Cardiac muscle cell (in vitro differentiated cells and primary cell): ENCODE results near the gene ADCY6. TPM values are rescaled to one million over a fixed set of nuclear protein-coding genes. Genes with fewer than 3 reads are reported as not detected.
"Not testable (repeated sequence)": the region's sequence is repeated elsewhere in the genome, so short reads cannot be mapped to it uniquely, and the experiment has no call there.

Experiments used
- DNase-seq, 2 donors: peaks; one replicate each; pipeline versions ENCODE4 v3.0.0 to v3.0.0-alpha.2; 2010 to 2017; ENCODE audit warnings: low read depth in 1 of 2, low spot score in 1 of 2
- H3K27ac ChIP-seq: fragments of 200-600 bp; sonication (generic); 2 replicates; pipeline ENCODE4 v1.5.1; 2016
- H3K27me3 ChIP-seq: fragments of 200-600 bp; sonication (generic); 2 replicates; pipeline ENCODE4 v1.6.0; 2016; ENCODE audit warnings: control low read depth
- H3K36me3 ChIP-seq: fragments of 200-600 bp; sonication (generic); 2 replicates; pipeline ENCODE4 v1.5.1; 2016; ENCODE audit warnings: control low read depth
- H3K4me1 ChIP-seq: fragments of 200-600 bp; sonication (generic); 2 replicates; pipeline ENCODE4 v1.8.1; 2017; ENCODE audit warnings: low read depth, mild to moderate bottlenecking, mixed run types
- H3K4me3 ChIP-seq: fragments of 200-600 bp; sonication (generic); 2 replicates; pipeline ENCODE4 v1.5.1; 2016; ENCODE audit warnings: mild to moderate bottlenecking
- H3K9me3 ChIP-seq: fragments of 200-600 bp; sonication (generic); 2 replicates; pipeline ENCODE4 v1.5.1; 2017; ENCODE audit warnings: low read depth, mild to moderate bottlenecking, control low read depth
- CTCF ChIP-seq: IDR thresholded peaks from 2 replicates; pipeline ENCODE4 v1.5.1; 2012; ENCODE audit warnings: low read depth, mild to moderate bottlenecking, low read length
- polyA plus RNA-seq: library from polyadenylated mRNA; unstranded; fragments of >200 nt; fragmentation: Nextera tagmentation; extraction: Ambion mirVana; gene quantifications from 2 replicates; pipeline ENCODE4 v1.2.1, GENCODE V29; 2016
- total RNA-seq: library from RNA; depleted of rRNA; stranded (reverse); fragments of >200 nt; gene quantifications from 2 replicates; pipeline ENCODE4 v1.2.3, GENCODE V29; 2016

The ADCY6 gene
- total and polyA plus RNA-seq, 2 experiments from 2014 or later = 38.1 to 60.1 TPM

DNA sequence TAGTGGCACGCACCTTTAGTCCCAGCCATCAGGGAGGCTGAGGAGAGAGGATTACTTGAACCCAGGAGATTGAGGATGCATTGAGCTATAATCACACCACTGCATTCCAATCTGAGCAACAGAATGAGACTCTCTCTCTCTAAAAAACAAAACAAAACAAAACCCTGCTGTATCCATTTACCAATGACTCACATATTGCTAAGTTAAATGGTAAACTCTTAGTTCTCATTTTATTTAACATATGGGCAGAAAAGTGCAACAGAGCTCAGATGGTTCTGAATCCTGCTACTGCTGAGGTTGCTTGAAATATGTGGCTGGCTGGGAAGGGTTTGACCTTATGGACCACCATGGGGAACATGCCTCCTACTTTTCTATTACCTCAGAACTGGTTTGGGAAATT lies 38.7 kb downstream of the ADCY6 start:
- Histone ChIP-seq H3K9me3 (no peaks in the 10 kb centered on the region), H3K4me3 (no peak overlapping the region), H3K4me1 (peaks cover 6% of the 10 kb centered on the region), H3K36me3 (no peaks in the 10 kb centered on the region), H3K27me3 (no peaks in the 10 kb centered on the region), H3K27ac (no peak overlapping the region)
- TF ChIP-seq CTCF = no peak
- DNase-seq = no peak

DNA sequence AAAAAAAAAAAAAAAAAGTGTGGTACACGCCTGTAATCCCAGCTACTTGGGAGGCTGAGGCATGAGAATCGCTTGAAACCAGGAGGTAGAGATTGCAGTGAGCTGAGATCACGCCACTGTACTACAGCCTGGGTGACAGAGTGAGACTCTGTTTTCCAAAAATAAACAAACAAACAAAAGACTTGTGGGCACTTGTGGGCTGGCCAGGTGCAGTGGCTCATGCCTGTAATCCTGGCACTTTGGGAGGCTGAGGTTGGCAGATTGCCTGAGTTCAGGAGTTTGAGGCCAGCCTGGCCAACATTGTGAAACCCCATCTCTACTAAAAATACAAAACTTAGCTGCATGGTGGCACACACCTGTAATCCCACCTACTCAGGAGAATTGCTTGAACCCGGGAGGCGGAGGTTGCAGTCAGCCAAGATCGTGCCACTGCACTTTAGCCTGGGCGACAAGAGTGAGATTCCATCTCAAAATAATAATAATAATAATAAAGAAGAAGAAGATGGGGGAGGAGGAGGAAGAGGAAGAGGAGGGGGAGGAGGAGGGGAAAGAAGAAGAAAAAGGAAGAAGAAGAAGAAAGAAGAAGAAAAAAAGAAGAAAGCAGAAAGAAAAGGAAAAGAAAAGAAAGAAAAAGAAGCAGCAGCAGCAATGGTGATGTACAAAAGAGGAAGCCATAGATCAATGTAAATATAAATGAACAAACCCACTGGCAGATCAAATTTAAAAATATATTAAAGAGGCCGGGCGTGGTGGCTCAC lies 44.5 kb downstream of the ADCY6 start:
- Histone ChIP-seq H3K4me3 (no peak overlapping the region), H3K9me3 (no peaks in the 10 kb centered on the region), H3K36me3 (no peaks in the 10 kb centered on the region), H3K27me3 (peaks cover 6% of the 10 kb centered on the region), H3K27ac (no peak overlapping the region), H3K4me1 (no peaks in the 10 kb centered on the region)
- no peak for TF ChIP-seq CTCF
- no peak for DNase-seq

DNA sequence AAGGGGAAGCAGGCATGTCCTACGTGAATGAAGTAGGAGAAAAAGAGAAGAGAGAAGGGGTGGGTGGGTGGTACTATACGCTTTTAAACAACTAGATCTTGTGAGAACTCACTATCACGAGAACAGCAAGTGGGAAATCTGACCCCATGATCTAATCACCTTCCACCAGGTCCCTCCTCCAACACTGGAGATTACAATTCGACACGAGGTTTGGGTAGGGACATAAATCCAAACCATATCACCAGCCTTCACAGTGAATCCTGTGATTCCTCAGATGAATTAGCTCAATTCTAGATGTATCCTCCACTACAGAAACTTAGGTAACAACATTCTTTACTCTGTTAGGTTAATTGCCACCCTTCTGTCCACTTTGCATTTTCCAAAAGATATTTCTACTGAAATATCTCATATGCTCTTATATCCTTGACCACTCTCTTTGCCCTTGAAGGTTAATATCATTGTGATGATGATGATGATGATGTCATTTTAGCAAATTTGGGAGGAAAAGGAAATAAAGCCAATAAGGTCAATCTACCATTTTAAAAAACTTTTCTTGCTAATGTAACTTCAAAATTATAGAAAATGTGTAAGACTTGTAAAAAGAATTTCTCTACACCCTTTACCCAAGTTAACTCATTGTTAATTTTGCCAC lies 49.1 kb downstream of the ADCY6 start:
- no peaks in the 10 kb centered on the region for H3K4me1 ChIP-seq
- H3K27ac ChIP-seq = no peak overlapping the region
- H3K36me3 ChIP-seq = no peaks in the 10 kb centered on the region
- H3K9me3 ChIP-seq = no peaks in the 10 kb centered on the region
- no peak for DNase-seq
- peaks cover 9% of the 10 kb centered on the region for H3K27me3 ChIP-seq
- H3K4me3 ChIP-seq = no peak overlapping the region
- TF ChIP-seq CTCF = no peak

- DNase-seq = no peak
- Histone ChIP-seq H3K4me3 (no peak overlapping the region), H3K9me3 (no peaks in the 10 kb centered on the region), H3K27me3 (peaks cover 9% of the 10 kb centered on the region), H3K4me1 (no peaks in the 10 kb centered on the region), H3K27ac (no peak overlapping the region), H3K36me3 (no peaks in the 10 kb centered on the region)
- no peak for TF ChIP-seq CTCF
Measured at GRCh38 chr12:48736456-48736855, 52.4 kb downstream of the ADCY6 start.

DNA sequence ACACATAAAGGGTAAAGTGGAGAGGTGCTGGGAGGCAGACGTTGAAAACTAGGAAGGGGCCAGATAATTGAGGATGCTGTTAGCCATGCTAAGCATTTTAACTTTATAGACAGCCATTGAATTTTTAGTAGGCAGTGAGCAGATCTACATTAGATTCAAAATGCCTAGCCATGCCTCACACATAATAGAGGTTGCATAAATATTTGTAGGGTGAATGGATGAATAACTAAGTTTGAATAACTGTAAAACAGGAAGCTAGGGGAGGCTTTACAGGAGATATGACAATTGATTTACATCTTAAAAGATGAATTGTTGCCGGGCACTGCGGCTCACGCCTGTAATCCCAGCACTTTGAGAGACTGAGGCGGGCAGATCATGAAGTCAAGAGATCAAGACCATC lies 60.1 kb downstream of the ADCY6 start:
- DNase-seq = no peak
- H3K36me3 ChIP-seq = no peaks in the 10 kb centered on the region
- no peaks in the 10 kb centered on the region for H3K9me3 ChIP-seq
- no peak for TF ChIP-seq CTCF
- H3K27me3 ChIP-seq = no peaks in the 10 kb centered on the region
- no peak overlapping the region for H3K4me3 ChIP-seq
- H3K4me1 ChIP-seq = no peaks in the 10 kb centered on the region
- no peak overlapping the region for H3K27ac ChIP-seq

DNA sequence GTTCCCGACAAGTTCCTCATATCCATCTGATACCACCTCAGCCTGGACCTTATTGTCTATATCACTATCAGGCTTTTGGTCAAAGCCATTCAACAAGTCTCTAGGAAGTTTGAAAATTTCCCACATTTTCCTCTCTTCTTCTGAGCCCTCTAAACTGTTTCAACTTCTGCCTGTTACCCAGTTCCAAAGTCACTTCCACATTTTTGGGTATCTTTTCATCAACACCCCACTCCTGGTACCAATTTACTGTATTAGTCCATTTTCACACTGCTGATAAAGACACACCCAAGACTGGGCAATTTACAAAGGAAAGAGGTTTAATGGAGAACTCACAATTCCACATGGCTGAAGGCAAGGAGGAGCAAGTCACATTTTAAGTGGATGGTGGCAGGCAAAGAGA lies 68.2 kb downstream of the ADCY6 start:
- H3K27me3 ChIP-seq, DNase-seq, H3K4me1 ChIP-seq, H3K36me3 ChIP-seq, H3K9me3 ChIP-seq, H3K4me3 ChIP-seq, H3K27ac ChIP-seq: not testable (repeated sequence)

DNA sequence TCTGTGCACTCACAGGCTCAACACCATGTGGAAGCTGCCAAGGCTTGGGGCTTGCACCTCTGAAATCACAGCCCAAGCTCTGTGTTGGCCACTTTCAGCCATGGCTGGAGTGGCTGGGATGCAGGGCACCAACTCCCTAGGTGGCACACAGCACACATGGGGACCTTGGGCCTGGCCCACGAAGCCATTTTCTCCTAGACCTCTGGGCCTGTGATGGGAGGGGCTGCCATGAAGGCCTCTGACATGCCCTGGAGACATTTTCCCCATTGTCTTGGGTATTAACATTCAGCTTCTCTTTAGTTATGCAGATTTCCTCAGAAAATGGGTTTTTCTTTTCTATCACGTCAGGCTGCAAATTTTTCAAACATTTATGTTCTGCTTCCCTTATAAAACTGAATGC lies 68.7 kb downstream of the ADCY6 start:
- H3K27me3 ChIP-seq, H3K27ac ChIP-seq, DNase-seq, H3K4me1 ChIP-seq, H3K9me3 ChIP-seq, H3K36me3 ChIP-seq, H3K4me3 ChIP-seq: not testable (repeated sequence)

GRCh38 chr12:48719002-48719401 lies 69.9 kb downstream of the ADCY6 start:
- H3K27ac ChIP-seq, H3K4me3 ChIP-seq, DNase-seq, H3K9me3 ChIP-seq, H3K36me3 ChIP-seq, H3K27me3 ChIP-seq: not testable (repeated sequence)
- peaks cover 13% of the 10 kb centered on the region for H3K4me1 ChIP-seq
